H1 (cell line): ENCODE measurements around the gene ACSF3. TPM values are rescaled to one million over a fixed set of nuclear protein-coding genes. Genes with fewer than 3 reads are reported as not detected.

Experiments
- CTCF ChIA-PET: fragments of 300-600 bp; sonication (Branson Sonifier 250); formaldehyde crosslinking; loops from one replicate; lab custom pipeline; 2021; ENCODE audit not compliant: partially characterized antibody; lab: Charles Lee
- POLR2A ChIA-PET: fragments of 300-600 bp; sonication (Branson Sonifier 250); formaldehyde crosslinking; loops from one replicate; lab custom pipeline; 2021; ENCODE audit warnings: inconsistent platforms; ENCODE audit not compliant: partially characterized antibody; lab: Charles Lee
- DNase-seq, 2 experiments: peaks; one replicate each; pipeline versions ENCODE4 v3.0.0 to v3.0.0-alpha.2; 2010 to 2022; ENCODE audit warnings: low spot score in 2 of 2, low read depth in 1 of 2, mixed read lengths in 1 of 2
- FAIRE-seq: peaks from 2 replicates; lab custom pipeline; 2011; peaks lifted over from hg19 to GRCh38; lab: Jason Lieb, UNC
- H2AFZ ChIP-seq: 2 replicates; pipeline ENCODE4 v1.8.1; 2012; ENCODE audit warnings: low read length, inconsistent platforms
- H2AK5ac ChIP-seq: 2 replicates; pipeline ENCODE4 v1.6.1; 2013; ENCODE audit warnings: low read depth, low read length
- H2BK120ac ChIP-seq: replicated peaks from 2 replicates; pipeline ENCODE3; 2013; ENCODE audit warnings: low read depth, low read length, inconsistent platforms
- H2BK12ac ChIP-seq: 2 replicates; pipeline ENCODE4 v1.6.1; 2013; ENCODE audit warnings: low read depth, low read length
- H2BK15ac ChIP-seq: 2 replicates; pipeline ENCODE4 v1.6.1; 2013; ENCODE audit warnings: low read length
- H2BK20ac ChIP-seq: 2 replicates; pipeline ENCODE4 v1.6.1; 2013; ENCODE audit warnings: low read length
- H2BK5ac ChIP-seq: 2 replicates; pipeline ENCODE4 v1.6.1; 2013; ENCODE audit warnings: low read depth, low read length
- H3K14ac ChIP-seq: 2 replicates; pipeline ENCODE4 v1.6.1; 2013; ENCODE audit warnings: inconsistent platforms; ENCODE audit not compliant: insufficient read length
- H3K18ac ChIP-seq: 2 replicates; pipeline ENCODE4 v1.6.1; 2013; ENCODE audit warnings: low read length; ENCODE audit errors: extremely low read depth
- H3K23ac ChIP-seq: 2 replicates; pipeline ENCODE4 v1.6.1; 2013; ENCODE audit warnings: inconsistent platforms; ENCODE audit not compliant: insufficient read length
- H3K23me2 ChIP-seq: 2 replicates; pipeline ENCODE4 v1.6.1; 2013; ENCODE audit warnings: low read depth, low read length
- H3K27ac ChIP-seq: 2 replicates; pipeline ENCODE4 v1.6.1; 2011; ENCODE audit warnings: low read depth, low read length, inconsistent platforms
- H3K27me3 ChIP-seq, 4 experiments: replicated peaks in 1 of 4; 1 replicate in 1 of 4; 2 replicates in 3 of 4; pipeline versions ENCODE4 v1.6.1 to v1.8.1; 2011 to 2013; ENCODE audit warnings: low read length in 3 of 4, mild to moderate bottlenecking in 3 of 4, inconsistent platforms in 2 of 4, mixed read lengths in 2 of 4, moderate library complexity in 1 of 4; ENCODE audit not compliant: control insufficient read depth in 3 of 4, insufficient read depth in 3 of 4; ENCODE audit errors: extremely low read depth in 1 of 4
- H3K36me3 ChIP-seq, 4 experiments: 2 replicates each; pipeline versions ENCODE4 v1.6.1 to v1.8.1; 2011 to 2013; ENCODE audit warnings: mild to moderate bottlenecking in 4 of 4, low read length in 3 of 4, moderate library complexity in 2 of 4, control low read depth in 1 of 4, inconsistent platforms in 1 of 4; ENCODE audit not compliant: insufficient read depth in 4 of 4, control insufficient read depth in 2 of 4
- H3K4ac ChIP-seq: replicated peaks from 2 replicates; pipeline ENCODE3; 2013; ENCODE audit warnings: low read length, low read depth, mixed read lengths, inconsistent platforms; ENCODE audit not compliant: insufficient read length
- H3K4me1 ChIP-seq, 4 experiments: replicated peaks in 1 of 4; 1 replicate in 1 of 4; 2 replicates in 3 of 4; pipeline versions ENCODE4 v1.6.1 to v1.8.1; 2011 to 2013; ENCODE audit warnings: low read length in 3 of 4, inconsistent platforms in 2 of 4, mixed read lengths in 1 of 4; ENCODE audit not compliant: insufficient read depth in 4 of 4, control insufficient read depth in 3 of 4
- H3K4me2 ChIP-seq, 2 experiments: 2 replicates each; pipeline versions ENCODE4 v1.6.1 to v1.8.1; 2011 to 2013; ENCODE audit warnings: low read depth in 2 of 2, low read length in 2 of 2, control low read depth in 1 of 2, inconsistent platforms in 1 of 2, mild to moderate bottlenecking in 1 of 2; ENCODE audit not compliant: insufficient read depth in 1 of 2
- H3K4me3 ChIP-seq, 4 experiments: fragments of 200-600, 300-600 bp in 1 of 4; sonication (generic), shearing (Covaris generic), sonication (Bioruptor Twin) in 1 of 4; 2 replicates each; pipeline versions ENCODE4 v1.5.1 to v1.8.1; 2011 to 2016; ENCODE audit warnings: low read length in 4 of 4, low read depth in 3 of 4, control low read depth in 2 of 4, inconsistent platforms in 2 of 4, mild to moderate bottlenecking in 2 of 4, mixed read lengths in 1 of 4, moderate library complexity in 1 of 4; ENCODE audit not compliant: insufficient read depth in 2 of 4; ENCODE audit errors: extremely low read depth in 1 of 4
- H3K56ac ChIP-seq: replicated peaks from 2 replicates; pipeline ENCODE3; 2013; ENCODE audit warnings: low read depth, mild to moderate bottlenecking, mixed read lengths, low read length, inconsistent platforms; ENCODE audit not compliant: insufficient read length
- H3K79me1 ChIP-seq: 2 replicates; pipeline ENCODE4 v1.6.1; 2013; ENCODE audit warnings: low read depth, low read length, control low read depth
- H3K79me2 ChIP-seq, 2 experiments: 2 replicates each; pipeline versions ENCODE4 v1.6.1 to v1.8.1; 2012 to 2013; ENCODE audit warnings: low read length in 2 of 2, mild to moderate bottlenecking in 2 of 2, inconsistent platforms in 1 of 2; ENCODE audit not compliant: insufficient read depth in 2 of 2, control insufficient read depth in 1 of 2
- H3K9ac ChIP-seq, 4 experiments: replicated peaks in 1 of 4; 1 replicate in 1 of 4; 2 replicates in 3 of 4; pipeline versions ENCODE4 v1.6.1 to v1.8.1; 2011 to 2013; ENCODE audit warnings: low read depth in 3 of 4, low read length in 3 of 4, control low read depth in 2 of 4, mild to moderate bottlenecking in 2 of 4, moderate library complexity in 2 of 4, inconsistent platforms in 1 of 4; ENCODE audit errors: extremely low read depth in 1 of 4
- H3K9me3 ChIP-seq, 2 experiments: 2 replicates each; pipeline versions ENCODE4 v1.6.1 to v1.8.1; 2012 to 2013; ENCODE audit warnings: mild to moderate bottlenecking in 2 of 2, moderate library complexity in 2 of 2, control low read depth in 1 of 2, inconsistent platforms in 1 of 2, low read depth in 1 of 2, low read length in 1 of 2, mixed read lengths in 1 of 2; ENCODE audit not compliant: insufficient read depth in 2 of 2
- H4K20me1 ChIP-seq, 2 experiments: replicated peaks in 1 of 2; 2 replicates each; pipeline versions ENCODE3 to v1.8.1; 2011 to 2013; ENCODE audit warnings: inconsistent platforms in 2 of 2, low read length in 2 of 2, mild to moderate bottlenecking in 1 of 2; ENCODE audit not compliant: insufficient read depth in 2 of 2, control insufficient read depth in 1 of 2
- H4K5ac ChIP-seq: 2 replicates; pipeline ENCODE4 v1.6.1; 2013; ENCODE audit warnings: low read length, low read depth, mixed read lengths, inconsistent platforms; ENCODE audit not compliant: insufficient read length
- H4K8ac ChIP-seq: 2 replicates; pipeline ENCODE4 v1.8.0; 2013; ENCODE audit warnings: mild to moderate bottlenecking, moderate library complexity, low read length, inconsistent platforms; ENCODE audit not compliant: insufficient read depth; ENCODE audit errors: extremely low read depth
- H4K91ac ChIP-seq: replicated peaks from 2 replicates; pipeline ENCODE3; 2013; ENCODE audit warnings: low read length, mixed read lengths, inconsistent platforms; ENCODE audit not compliant: insufficient read length
- CHD1 ChIP-seq: IDR thresholded peaks from 2 replicates; pipeline ENCODE4 v1.6.1; 2012; ENCODE audit warnings: low read depth, low read length, improper control_type of control experiment
- EGR1 ChIP-seq: IDR thresholded peaks from 2 replicates; pipeline ENCODE4 v1.6.1; 2011; ENCODE audit warnings: low read depth, low read length, borderline replicate concordance
- EP300 ChIP-seq, 2 experiments: IDR thresholded peaks; 1 replicate in 1 of 2; 2 replicates in 1 of 2; pipeline ENCODE4 v1.6.1; 2011 to 2012; ENCODE audit warnings: low read depth in 2 of 2, low read length in 2 of 2, mild to moderate bottlenecking in 2 of 2, borderline replicate concordance in 1 of 2, inconsistent platforms in 1 of 2, moderate library complexity in 1 of 2
- HDAC2 ChIP-seq, 2 experiments: fragments of 300-600 bp in 1 of 2; sonication (generic) in 1 of 2; IDR thresholded peaks; 2 replicates each; pipeline ENCODE4 v1.6.1; 2011 to 2012; ENCODE audit warnings: low read depth in 2 of 2, low read length in 2 of 2, mild to moderate bottlenecking in 2 of 2, moderate library complexity in 2 of 2, borderline replicate concordance in 1 of 2, inconsistent platforms in 1 of 2
- JUND ChIP-seq: IDR thresholded peaks from 2 replicates; pipeline ENCODE4 v1.6.1; 2011; ENCODE audit warnings: mild to moderate bottlenecking, improper control_type of control experiment, low read length
- KDM4A ChIP-seq: IDR thresholded peaks from one replicate; pipeline ENCODE4 v1.7.1; 2012; ENCODE audit warnings: low read depth, mild to moderate bottlenecking, moderate library complexity, low read length, inconsistent platforms; ENCODE audit not compliant: severe bottlenecking
- KDM5A ChIP-seq: fragments of 200-600 bp; IDR thresholded peaks from 2 replicates; pipeline ENCODE4 v1.7.1; 2012; ENCODE audit warnings: mild to moderate bottlenecking, low read length, inconsistent platforms, mixed read lengths
- RNF2 ChIP-seq: fragments of 200-900, 300-1000 bp; sonication (generic); IDR thresholded peaks from 2 replicates; pipeline ENCODE4 v1.7.1; 2016; ENCODE audit warnings: borderline replicate concordance, low read depth, mild to moderate bottlenecking, antibody characterized with exemption, low read length; ENCODE audit not compliant: poor library complexity, severe bottlenecking; ENCODE audit errors: missing control alignments
- SIX5 ChIP-seq: IDR thresholded peaks from 2 replicates; pipeline ENCODE4 v1.6.1; 2011; ENCODE audit warnings: mild to moderate bottlenecking, low read depth, low read length
- SP1 ChIP-seq: IDR thresholded peaks from 2 replicates; pipeline ENCODE4 v1.6.1; 2011; ENCODE audit warnings: low read depth, low read length
- TBP ChIP-seq: IDR thresholded peaks from 2 replicates; pipeline ENCODE4 v1.6.1; 2011; ENCODE audit warnings: low read depth, low read length, improper control_type of control experiment
- YY1 ChIP-seq: IDR thresholded peaks from 2 replicates; pipeline ENCODE4 v1.6.1; 2011; ENCODE audit warnings: low read depth, mild to moderate bottlenecking, low read length
- WGBS, 2 experiments: shearing (Covaris generic) in 1 of 2; methylation state at CpG; one replicate each; pipeline versions ENCODE4 v1.1.6 to v1.1.7; 2013 to 2015; ENCODE audit warnings: low lambda C conversion rate in 2 of 2, mixed read lengths in 2 of 2, inconsistent platforms in 1 of 2, low coverage in 1 of 2, missing lambda C conversion rate in 1 of 2; ENCODE audit not compliant: insufficient replicate concordance in 2 of 2, insufficient coverage in 1 of 2, insufficient read length in 1 of 2; ENCODE audit errors: extremely low coverage in 1 of 2, missing lambda C conversion rate in 1 of 2; 5-methylcytosine and 5-hydroxymethylcytosine counted together
- polyA plus RNA-seq, 7 experiments: library from polyadenylated mRNA; depleted of rRNA in 3 of 7; stranded (reverse) in 5 of 7; unstranded in 2 of 7; fragments of >200 nt in 5 of 7; fragments of 200-250 nt in 2 of 7; gene quantifications; 1 replicate in 5 of 7; 2 replicates in 1 of 7; 4 replicates in 1 of 7; pipeline versions ENCODE4 v1.2.1 to v1.2.3, GENCODE V29; 2011 to 2013; ENCODE audit warnings: missing spikeins in 2 of 7, mixed read lengths in 2 of 7
- total RNA-seq: library from RNA; stranded (reverse); fragmentation: NEBNext Ultra II Directional; extraction: Animal tissue kit (Norgen Biotek cat#: 25700); gene quantifications from 2 replicates; pipeline ENCODE4 v1.2.1, GENCODE V29; 2021

Gene ACSF3
- total and polyA plus RNA-seq, 2 of the 8 experiments (the other 6 are each of a cell fraction or from before 2014, with no cell fraction given), result 15.6 to 22.9 TPM

GRCh38 chr16:89108416-89108815 lies 14.8 kb downstream of the ACSF3 start:
- no peak overlapping the region for H2BK12ac ChIP-seq
- H3K14ac ChIP-seq, result no peak overlapping the region
- H3K23me2 ChIP-seq, result no peaks in the 10 kb centered on the region
- no peak overlapping the region for H3K23ac ChIP-seq
- H3K4ac ChIP-seq, result no peak overlapping the region
- no peaks in the 10 kb centered on the region for H3K4me1 ChIP-seq
- no peaks in the 10 kb centered on the region for H3K79me1 ChIP-seq
- H4K5ac ChIP-seq, result no peak overlapping the region
- H2AK5ac ChIP-seq, result no peak overlapping the region
- ChIA-PET CTCF (no interaction called here), POLR2A (interaction anchor here (0.5 kb wide), 1 partner anchor 225 kb away, joined by 3 read pairs; no protein-coding TSS in a partner anchor)
- no peak overlapping the region for H2BK20ac ChIP-seq
- H2AFZ ChIP-seq, result no peak overlapping the region
- H2BK15ac ChIP-seq, result no peak overlapping the region
- no peak for TF ChIP-seq HDAC2 (IDR thresholded peaks at IDR 0.05; ENCODE audit: borderline replicate concordance in 1 of 2, low read depth in 2 of 2, low read length in 2 of 2)
- TF ChIP-seq EGR1, result no peak
- TF ChIP-seq SIX5, result no peak
- no peak for TF ChIP-seq TBP
- no peak for TF ChIP-seq EP300 (IDR thresholded peaks at IDR 0.05; ENCODE audit: borderline replicate concordance in 1 of 2, low read depth in 2 of 2, low read length in 2 of 2)
- no peak for TF ChIP-seq JUND
- no peak for TF ChIP-seq KDM4A
- no peak for TF ChIP-seq CHD1
- TF ChIP-seq YY1, result no peak
- no peak for TF ChIP-seq RNF2
- no peak for TF ChIP-seq KDM5A
- TF ChIP-seq SP1, result no peak
- no peak overlapping the region for H3K9ac ChIP-seq
- no peak overlapping the region for H3K4me3 ChIP-seq
- no peak overlapping the region for H4K8ac ChIP-seq
- H3K79me2 ChIP-seq, result no peaks in the 10 kb centered on the region; a peak in 1 of 4 replicates
- no peak overlapping the region for H4K91ac ChIP-seq
- no peaks in the 10 kb centered on the region for H3K27me3 ChIP-seq
- H4K20me1 ChIP-seq, result peaks cover 2 to 9% of the 10 kb centered on the region in 2 experiments
- no peak for DNase-seq
- peaks cover 0 to 7% (median 3%) of the 10 kb centered on the region in 4 experiments; a peak in 5 of 8 replicates for H3K36me3 ChIP-seq
- WGBS, 2 experiments, result 92% methylated on average over 5 of the region's 5 CpGs; no CpG with 5 or more reads in 1 of the 2 experiments
- H2BK5ac ChIP-seq, result no peak overlapping the region
- H3K56ac ChIP-seq, result no peak overlapping the region
- H3K9me3 ChIP-seq, result no peaks in the 10 kb centered on the region
- no peak overlapping the region for H3K18ac ChIP-seq
- no peak overlapping the region for H3K4me2 ChIP-seq
- no peak for FAIRE-seq
- no peak overlapping the region for H2BK120ac ChIP-seq
- no peak overlapping the region for H3K27ac ChIP-seq
